Osteoblast (primary cell): ENCODE measurements around the gene DICER1. TPM values are rescaled to one million over a fixed set of nuclear protein-coding genes. Genes with fewer than 3 reads are reported as not detected.

Experiments used
- DNase-seq: peaks from one replicate; pipeline ENCODE4 v3.0.0; 2011; ENCODE audit warnings: low spot score, mixed read lengths; ENCODE audit not compliant: insufficient read length; ENCODE audit errors: missing footprints
- H2AFZ ChIP-seq: 2 replicates; pipeline ENCODE4 v1.6.0; 2011; ENCODE audit warnings: mild to moderate bottlenecking, low read length
- H3K27ac ChIP-seq: 2 replicates; pipeline ENCODE4 v1.5.1; 2011; ENCODE audit warnings: mild to moderate bottlenecking, low read depth, low read length, moderate library complexity
- H3K27me3 ChIP-seq: 2 replicates; pipeline ENCODE4 v1.6.0; 2012; ENCODE audit warnings: mild to moderate bottlenecking, control low read depth, inconsistent platforms, low read length, moderate library complexity; ENCODE audit not compliant: insufficient read depth
- H3K36me3 ChIP-seq: 2 replicates; pipeline ENCODE4 v1.5.1; 2011; ENCODE audit warnings: mild to moderate bottlenecking, low read length, control low read depth, moderate library complexity; ENCODE audit not compliant: insufficient read depth
- H3K4me1 ChIP-seq: 2 replicates; pipeline ENCODE4 v1.5.1; 2011; ENCODE audit warnings: mild to moderate bottlenecking, low read length, control low read depth, moderate library complexity; ENCODE audit not compliant: insufficient read depth
- H3K4me2 ChIP-seq: 2 replicates; pipeline ENCODE4 v1.6.0; 2011; ENCODE audit warnings: mild to moderate bottlenecking, low read length; ENCODE audit not compliant: insufficient read depth
- H3K4me3 ChIP-seq: fragments of 200-600 bp; sonication (generic); 3 replicates; pipeline ENCODE4 v1.5.1; 2012; ENCODE audit warnings: mild to moderate bottlenecking, low read length, inconsistent platforms; ENCODE audit not compliant: insufficient read depth
- H3K79me2 ChIP-seq: 2 replicates; pipeline ENCODE4 v1.6.0; 2012; ENCODE audit warnings: mild to moderate bottlenecking, low read length, control low read depth, inconsistent platforms; ENCODE audit not compliant: insufficient read depth
- H3K9me3 ChIP-seq: 2 replicates; pipeline ENCODE4 v1.5.1; 2011; ENCODE audit warnings: low read depth, low read length, control low read depth
- H4K20me1 ChIP-seq: 2 replicates; pipeline ENCODE4 v1.6.0; 2012; ENCODE audit warnings: mild to moderate bottlenecking, low read length, control low read depth; ENCODE audit not compliant: insufficient read depth
- total RNA-seq: library from RNA; depleted of rRNA; stranded (reverse); fragments of >200 nt; gene quantifications from 2 replicates; pipeline ENCODE4 v1.2.3, GENCODE V29; 2012
- TF ChIP-seq, protein P1 (sequence below): IDR thresholded peaks from 2 replicates; pipeline ENCODE4 v1.5.1; 2011; ENCODE audit warnings: mild to moderate bottlenecking, low read depth, low read length, moderate library complexity; ENCODE audit errors: extremely low read depth

Gene DICER1
- total RNA-seq, 1 donor, result 53.6 TPM

DNA sequence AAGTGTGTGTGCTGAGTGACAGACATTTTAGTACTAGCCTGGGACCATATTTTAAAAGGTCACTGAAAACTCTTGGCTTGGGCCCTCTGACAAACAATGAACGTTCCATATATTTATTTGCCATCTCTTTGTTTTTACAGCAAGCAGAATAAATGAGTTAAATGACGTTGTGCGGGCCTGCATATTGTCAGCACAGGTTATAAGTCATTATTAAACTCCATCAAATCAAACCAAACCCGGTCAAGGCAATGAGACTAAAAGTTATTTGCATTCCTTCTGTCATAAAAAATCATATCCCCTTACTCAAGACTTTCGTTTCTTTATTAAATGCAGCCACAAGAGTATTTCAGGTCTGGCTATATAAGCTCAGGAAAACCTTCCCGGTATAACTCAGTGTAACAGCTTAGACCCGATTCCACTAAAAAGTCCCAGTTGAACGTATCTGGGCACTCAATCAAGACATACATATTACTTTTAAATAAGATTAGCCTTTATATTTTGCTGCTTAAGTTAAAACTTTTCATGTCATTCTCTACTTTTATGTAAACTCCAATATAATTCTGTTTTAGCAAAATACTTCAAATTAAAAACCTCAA is 84.9 kb downstream of the DICER1 start:
- H4K20me1 ChIP-seq, result no peaks in the 10 kb centered on the region
- H3K4me1 ChIP-seq, result no peaks in the 10 kb centered on the region
- no peaks in the 10 kb centered on the region for H3K27me3 ChIP-seq
- no peaks in the 10 kb centered on the region for H3K79me2 ChIP-seq
- no peak for DNase-seq
- H3K4me2 ChIP-seq, result no peak overlapping the region
- no peaks in the 10 kb centered on the region for H3K36me3 ChIP-seq
- H3K27ac ChIP-seq, result no peak overlapping the region
- H3K4me3 ChIP-seq, result no peak overlapping the region
- no peak overlapping the region for H2AFZ ChIP-seq
- H3K9me3 ChIP-seq, result no peaks in the 10 kb centered on the region
- TF ChIP-seq, protein P1, sequence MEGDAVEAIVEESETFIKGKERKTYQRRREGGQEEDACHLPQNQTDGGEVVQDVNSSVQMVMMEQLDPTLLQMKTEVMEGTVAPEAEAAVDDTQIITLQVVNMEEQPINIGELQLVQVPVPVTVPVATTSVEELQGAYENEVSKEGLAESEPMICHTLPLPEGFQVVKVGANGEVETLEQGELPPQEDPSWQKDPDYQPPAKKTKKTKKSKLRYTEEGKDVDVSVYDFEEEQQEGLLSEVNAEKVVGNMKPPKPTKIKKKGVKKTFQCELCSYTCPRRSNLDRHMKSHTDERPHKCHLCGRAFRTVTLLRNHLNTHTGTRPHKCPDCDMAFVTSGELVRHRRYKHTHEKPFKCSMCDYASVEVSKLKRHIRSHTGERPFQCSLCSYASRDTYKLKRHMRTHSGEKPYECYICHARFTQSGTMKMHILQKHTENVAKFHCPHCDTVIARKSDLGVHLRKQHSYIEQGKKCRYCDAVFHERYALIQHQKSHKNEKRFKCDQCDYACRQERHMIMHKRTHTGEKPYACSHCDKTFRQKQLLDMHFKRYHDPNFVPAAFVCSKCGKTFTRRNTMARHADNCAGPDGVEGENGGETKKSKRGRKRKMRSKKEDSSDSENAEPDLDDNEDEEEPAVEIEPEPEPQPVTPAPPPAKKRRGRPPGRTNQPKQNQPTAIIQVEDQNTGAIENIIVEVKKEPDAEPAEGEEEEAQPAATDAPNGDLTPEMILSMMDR, result no peak

DNA sequence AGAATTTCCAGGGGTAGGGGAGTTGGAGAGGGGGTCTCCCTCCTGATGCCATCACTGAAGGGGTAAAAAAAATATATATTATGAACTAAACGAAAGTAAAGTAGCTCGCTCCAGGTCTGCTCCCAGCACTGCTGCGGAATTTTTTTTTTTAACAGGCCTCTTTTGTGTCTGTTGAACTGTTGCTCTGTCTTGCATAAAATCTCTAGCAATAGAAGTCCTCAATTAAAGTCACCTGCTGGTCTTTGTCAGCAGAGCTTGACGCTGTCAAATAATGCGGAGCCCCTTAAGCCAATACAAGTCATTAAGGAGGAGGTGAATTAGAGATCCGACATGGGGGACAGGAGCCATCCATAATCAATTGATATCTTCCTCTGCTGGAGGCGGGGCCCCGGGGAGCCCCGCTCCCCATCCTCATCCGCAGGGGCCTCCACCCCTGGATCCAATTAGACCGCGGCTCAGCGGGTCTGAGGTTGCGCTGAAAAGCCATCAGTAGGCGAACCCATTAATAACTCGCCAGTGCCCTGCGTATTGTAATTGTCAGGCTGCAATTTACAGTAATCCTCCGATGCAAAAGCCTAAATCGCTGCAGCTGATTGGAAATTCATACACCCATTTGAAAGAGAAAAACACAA is 85.6 kb downstream of the DICER1 start:
- no peaks in the 10 kb centered on the region for H3K9me3 ChIP-seq
- H3K36me3 ChIP-seq, result no peaks in the 10 kb centered on the region
- no peaks in the 10 kb centered on the region for H3K79me2 ChIP-seq
- no peaks in the 10 kb centered on the region for H3K27me3 ChIP-seq
- H3K4me1 ChIP-seq, result no peaks in the 10 kb centered on the region
- TF ChIP-seq, protein P1, result no peak
- H3K27ac ChIP-seq, result no peak overlapping the region
- H3K4me2 ChIP-seq, result no peak overlapping the region
- H2AFZ ChIP-seq, result no peak overlapping the region
- DNase-seq, result no peak
- H4K20me1 ChIP-seq, result no peaks in the 10 kb centered on the region
- no peak overlapping the region for H3K4me3 ChIP-seq

DNA sequence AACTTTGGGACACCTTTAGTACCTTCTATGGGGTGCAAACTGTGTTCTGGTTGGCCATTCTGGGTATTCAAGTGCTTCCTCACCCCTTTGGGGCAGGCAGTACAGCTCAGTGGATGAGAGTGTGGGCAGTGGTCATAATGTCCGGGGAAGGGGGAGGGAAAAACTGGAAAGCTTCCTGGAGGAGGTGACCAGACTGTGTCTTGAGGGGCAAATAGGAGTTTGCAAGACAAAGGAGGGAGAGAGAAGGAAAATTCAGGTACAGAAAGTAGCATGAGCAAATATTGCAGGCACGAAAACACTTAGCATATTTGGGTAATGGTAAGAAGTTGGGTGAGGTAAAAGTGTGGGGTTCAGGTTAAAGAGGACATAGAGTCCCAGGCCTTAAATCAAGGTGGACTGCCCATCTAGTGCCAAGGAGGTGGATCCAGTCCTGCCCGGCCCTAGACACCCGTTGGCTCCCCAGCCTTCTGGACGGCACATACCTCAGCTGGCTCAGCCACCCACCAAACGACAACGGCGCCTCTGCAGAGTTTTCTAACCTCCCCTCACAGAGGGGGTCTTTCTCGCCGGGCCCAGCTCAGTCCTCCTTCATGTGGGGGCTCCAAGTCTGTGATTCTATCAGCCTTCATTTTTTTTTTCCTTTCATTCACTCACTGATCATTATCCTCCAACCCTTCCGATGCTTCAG is 86.4 kb downstream of the DICER1 start:
- H3K4me1 ChIP-seq, result no peaks in the 10 kb centered on the region
- H3K27me3 ChIP-seq, result no peaks in the 10 kb centered on the region
- no peaks in the 10 kb centered on the region for H4K20me1 ChIP-seq
- no peaks in the 10 kb centered on the region for H3K79me2 ChIP-seq
- no peak overlapping the region for H3K4me3 ChIP-seq
- no peak for DNase-seq
- TF ChIP-seq, protein P1, result no peak
- no peaks in the 10 kb centered on the region for H3K9me3 ChIP-seq
- no peak overlapping the region for H2AFZ ChIP-seq
- H3K36me3 ChIP-seq, result no peaks in the 10 kb centered on the region
- H3K4me2 ChIP-seq, result no peak overlapping the region
- H3K27ac ChIP-seq, result no peak overlapping the region

DNA sequence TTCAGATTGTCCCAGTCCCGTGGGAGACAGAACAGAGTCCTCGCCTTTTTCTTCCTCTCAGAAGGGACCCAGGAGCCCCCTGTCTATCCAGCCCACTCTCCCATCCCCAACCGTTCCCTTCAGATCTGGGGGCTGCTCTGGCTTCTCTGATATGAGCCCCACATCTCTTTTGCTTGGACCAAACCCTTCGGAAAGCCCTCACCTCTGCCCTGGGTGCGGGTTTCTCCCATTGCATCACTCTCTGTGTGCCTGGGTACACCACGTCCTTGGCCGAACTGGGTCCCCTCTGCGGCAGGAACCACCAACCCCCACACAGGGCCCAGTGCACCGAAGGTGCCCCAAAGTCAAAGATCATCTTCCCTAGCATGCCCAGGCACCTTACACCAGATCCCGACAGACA is 87.8 kb downstream of the DICER1 start:
- H3K9me3 ChIP-seq, result no peaks in the 10 kb centered on the region
- no peak overlapping the region for H3K4me3 ChIP-seq
- H4K20me1 ChIP-seq, result no peaks in the 10 kb centered on the region
- H3K27ac ChIP-seq, result no peak overlapping the region
- H3K4me1 ChIP-seq, result no peaks in the 10 kb centered on the region
- TF ChIP-seq, protein P1, result no peak
- H3K36me3 ChIP-seq, result no peaks in the 10 kb centered on the region
- no peak overlapping the region for H3K4me2 ChIP-seq
- no peaks in the 10 kb centered on the region for H3K79me2 ChIP-seq
- no peak overlapping the region for H2AFZ ChIP-seq
- no peak for DNase-seq
- H3K27me3 ChIP-seq, result no peaks in the 10 kb centered on the region
